OCI-LY7 (cell line): ENCODE data around the gene LY86.

Experiments used
- EZH2phosphoT487 ChIP-seq: fragments of 200-600 bp; sonication (generic); IDR thresholded peaks from 2 replicates; pipeline ENCODE4 v1.6.1; 2018; ENCODE audit warnings: low read depth, borderline replicate concordance, mild to moderate bottlenecking, mixed run types, antibody characterized with exemption, low read length, moderate library complexity, mixed read lengths
- TF ChIP-seq, protein P1 (sequence below): fragments of 200-600 bp; sonication (generic); conservative IDR thresholded peaks from 2 replicates; pipeline ENCODE4 v1.5.1; 2014; ENCODE audit warnings: mild to moderate bottlenecking, antibody characterized with exemption, low read length, moderate library complexity, mixed read lengths

DNA sequence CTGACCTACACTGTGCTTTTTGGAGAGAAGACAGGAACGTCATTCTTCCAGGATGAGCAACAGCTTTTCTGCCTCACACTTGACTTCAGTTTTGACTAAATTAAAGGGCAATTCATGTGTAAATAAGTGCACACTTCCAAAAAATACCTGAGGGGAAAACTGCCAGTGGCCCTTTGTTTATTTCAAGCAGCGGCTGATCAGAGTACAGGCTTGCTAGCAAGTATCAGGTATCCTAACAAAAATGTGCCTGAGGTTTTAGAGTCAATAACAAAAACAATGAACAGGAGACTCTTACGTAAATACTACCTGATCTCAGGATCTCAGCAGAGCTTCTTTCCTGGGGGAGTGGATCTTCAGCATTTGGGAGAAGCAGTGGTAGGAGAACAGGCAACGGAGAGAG, 12.4 kb downstream of the LY86 start:
- TF ChIP-seq, protein P1, sequence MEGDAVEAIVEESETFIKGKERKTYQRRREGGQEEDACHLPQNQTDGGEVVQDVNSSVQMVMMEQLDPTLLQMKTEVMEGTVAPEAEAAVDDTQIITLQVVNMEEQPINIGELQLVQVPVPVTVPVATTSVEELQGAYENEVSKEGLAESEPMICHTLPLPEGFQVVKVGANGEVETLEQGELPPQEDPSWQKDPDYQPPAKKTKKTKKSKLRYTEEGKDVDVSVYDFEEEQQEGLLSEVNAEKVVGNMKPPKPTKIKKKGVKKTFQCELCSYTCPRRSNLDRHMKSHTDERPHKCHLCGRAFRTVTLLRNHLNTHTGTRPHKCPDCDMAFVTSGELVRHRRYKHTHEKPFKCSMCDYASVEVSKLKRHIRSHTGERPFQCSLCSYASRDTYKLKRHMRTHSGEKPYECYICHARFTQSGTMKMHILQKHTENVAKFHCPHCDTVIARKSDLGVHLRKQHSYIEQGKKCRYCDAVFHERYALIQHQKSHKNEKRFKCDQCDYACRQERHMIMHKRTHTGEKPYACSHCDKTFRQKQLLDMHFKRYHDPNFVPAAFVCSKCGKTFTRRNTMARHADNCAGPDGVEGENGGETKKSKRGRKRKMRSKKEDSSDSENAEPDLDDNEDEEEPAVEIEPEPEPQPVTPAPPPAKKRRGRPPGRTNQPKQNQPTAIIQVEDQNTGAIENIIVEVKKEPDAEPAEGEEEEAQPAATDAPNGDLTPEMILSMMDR, result no peak
- TF ChIP-seq EZH2phosphoT487, result no peak
